DOHH2 (cell line): Measurements from ENCODE around the gene CHRNB1.

Experiments
- H3F3A ChIP-seq: fragments of 200-600 bp; sonication (generic), shearing (Covaris generic); 2 replicates; pipeline ENCODE4 v1.6.0; 2016; ENCODE audit warnings: antibody characterized with exemption, mild to moderate bottlenecking; ENCODE audit not compliant: control insufficient read depth, insufficient read depth
- H3K27ac ChIP-seq: fragments of 200-600 bp; sonication (generic); 2 replicates; pipeline ENCODE4 v1.5.1; 2014; ENCODE audit warnings: low read depth, mild to moderate bottlenecking, low read length, moderate library complexity
- H3K27me3 ChIP-seq: fragments of 200-600 bp; sonication (generic); 2 replicates; pipeline ENCODE4 v1.6.1; 2014; ENCODE audit warnings: mild to moderate bottlenecking, low read length, mixed read lengths; ENCODE audit not compliant: control insufficient read depth
- H3K36me3 ChIP-seq: fragments of 200-600 bp; sonication (generic); 2 replicates; pipeline ENCODE4 v1.6.1; 2014; ENCODE audit warnings: mild to moderate bottlenecking, low read length, moderate library complexity, mixed read lengths; ENCODE audit not compliant: control insufficient read depth
- H3K4me1 ChIP-seq: fragments of 200-600 bp; sonication (generic); 2 replicates; pipeline ENCODE4 v1.6.1; 2014; ENCODE audit warnings: mild to moderate bottlenecking, low read length, mixed read lengths; ENCODE audit not compliant: control insufficient read depth
- H3K4me2 ChIP-seq: fragments of 200-600 bp; sonication (generic); 2 replicates; pipeline ENCODE4 v1.6.0; 2014; ENCODE audit warnings: mild to moderate bottlenecking, low read length, moderate library complexity
- H3K4me3 ChIP-seq: fragments of 200-600 bp; sonication (generic); 2 replicates; pipeline ENCODE4 v1.5.1; 2014; ENCODE audit warnings: mild to moderate bottlenecking, low read length, mixed read lengths
- H3K79me2 ChIP-seq: fragments of 200-600 bp; sonication (generic); 2 replicates; pipeline ENCODE4 v1.6.1; 2014; ENCODE audit warnings: mild to moderate bottlenecking, low read length, mixed read lengths; ENCODE audit not compliant: control insufficient read depth
- H3K9me2 ChIP-seq: fragments of 200-600 bp; sonication (generic); replicated peaks from 2 replicates; pipeline ENCODE4 v1.6.1; 2014; ENCODE audit warnings: mild to moderate bottlenecking, low read length, mixed read lengths; ENCODE audit not compliant: control insufficient read depth
- H3K9me3 ChIP-seq: fragments of 200-600 bp; sonication (generic); 2 replicates; pipeline ENCODE4 v1.6.1; 2014; ENCODE audit warnings: antibody characterized with exemption, low read length, mixed read lengths; ENCODE audit not compliant: control insufficient read depth, insufficient read depth
- H4K20me1 ChIP-seq: fragments of 200-600 bp; sonication (generic); 2 replicates; pipeline ENCODE4 v1.6.0; 2014; ENCODE audit warnings: low read depth, mild to moderate bottlenecking, antibody characterized with exemption, low read length, moderate library complexity; ENCODE audit not compliant: control insufficient read depth, insufficient read depth
- EZH2phosphoT487 ChIP-seq: fragments of 200-600 bp; sonication (generic); IDR thresholded peaks from 2 replicates; pipeline ENCODE4 v1.6.1; 2017; ENCODE audit warnings: borderline replicate concordance, mild to moderate bottlenecking, antibody characterized with exemption, low read length, moderate library complexity, mixed read lengths
- TF ChIP-seq, protein P1 (sequence below): fragments of 200-600 bp; sonication (generic); IDR thresholded peaks from one replicate; pipeline ENCODE4 v1.5.1; 2014; ENCODE audit warnings: antibody characterized with exemption, mild to moderate bottlenecking, low read depth, low read length; ENCODE audit not compliant: poor library complexity, severe bottlenecking

Gene CHRNB1

DNA sequence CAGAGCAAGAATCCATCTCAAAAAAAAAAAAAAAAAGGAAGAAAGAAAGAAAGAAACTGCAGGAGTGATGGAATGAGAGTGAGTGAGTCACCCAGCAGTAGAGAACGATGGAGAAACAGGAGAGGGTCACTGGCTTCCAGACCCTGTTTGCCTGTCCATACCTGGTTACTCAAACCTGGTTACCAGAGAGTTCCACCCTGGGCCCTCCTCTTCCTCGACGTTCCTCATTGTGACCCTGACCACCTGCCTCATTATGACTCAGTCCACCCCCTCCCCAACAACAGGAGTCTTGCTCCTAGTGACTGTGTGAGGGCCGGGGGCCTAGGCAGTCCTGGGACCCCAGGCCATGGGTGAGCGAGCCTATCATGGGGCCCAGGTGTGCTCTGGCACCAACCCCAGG is 16.3 kb upstream of the CHRNB1 start, which contains the start of gene SPEM3:
TSS of gene SPEM3 (plus strand) at position 301 of the 400 bp plus-strand sequence. CDS start at position 347, 46 bp downstream.
- TF ChIP-seq, protein P1, sequence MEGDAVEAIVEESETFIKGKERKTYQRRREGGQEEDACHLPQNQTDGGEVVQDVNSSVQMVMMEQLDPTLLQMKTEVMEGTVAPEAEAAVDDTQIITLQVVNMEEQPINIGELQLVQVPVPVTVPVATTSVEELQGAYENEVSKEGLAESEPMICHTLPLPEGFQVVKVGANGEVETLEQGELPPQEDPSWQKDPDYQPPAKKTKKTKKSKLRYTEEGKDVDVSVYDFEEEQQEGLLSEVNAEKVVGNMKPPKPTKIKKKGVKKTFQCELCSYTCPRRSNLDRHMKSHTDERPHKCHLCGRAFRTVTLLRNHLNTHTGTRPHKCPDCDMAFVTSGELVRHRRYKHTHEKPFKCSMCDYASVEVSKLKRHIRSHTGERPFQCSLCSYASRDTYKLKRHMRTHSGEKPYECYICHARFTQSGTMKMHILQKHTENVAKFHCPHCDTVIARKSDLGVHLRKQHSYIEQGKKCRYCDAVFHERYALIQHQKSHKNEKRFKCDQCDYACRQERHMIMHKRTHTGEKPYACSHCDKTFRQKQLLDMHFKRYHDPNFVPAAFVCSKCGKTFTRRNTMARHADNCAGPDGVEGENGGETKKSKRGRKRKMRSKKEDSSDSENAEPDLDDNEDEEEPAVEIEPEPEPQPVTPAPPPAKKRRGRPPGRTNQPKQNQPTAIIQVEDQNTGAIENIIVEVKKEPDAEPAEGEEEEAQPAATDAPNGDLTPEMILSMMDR: no peak
- TF ChIP-seq EZH2phosphoT487: no peak
- no peaks in the 10 kb centered on the region for H3K9me2 ChIP-seq
- H3K36me3 ChIP-seq: no peaks in the 10 kb centered on the region
- H3K4me1 ChIP-seq: no peaks in the 10 kb centered on the region
- H3K4me2 ChIP-seq: no peak within 1 kb of the TSS
- no peaks in the 10 kb centered on the region for H4K20me1 ChIP-seq
- no peaks in the 10 kb centered on the region for H3K27me3 ChIP-seq
- no peaks in the 10 kb centered on the region for H3F3A ChIP-seq
- no peaks in the 10 kb centered on the region for H3K79me2 ChIP-seq
- H3K27ac ChIP-seq: no peak within 1 kb of the TSS
- H3K4me3 ChIP-seq: no peak within 1 kb of the TSS
- H3K9me3 ChIP-seq: no peaks in the 10 kb centered on the region

DNA sequence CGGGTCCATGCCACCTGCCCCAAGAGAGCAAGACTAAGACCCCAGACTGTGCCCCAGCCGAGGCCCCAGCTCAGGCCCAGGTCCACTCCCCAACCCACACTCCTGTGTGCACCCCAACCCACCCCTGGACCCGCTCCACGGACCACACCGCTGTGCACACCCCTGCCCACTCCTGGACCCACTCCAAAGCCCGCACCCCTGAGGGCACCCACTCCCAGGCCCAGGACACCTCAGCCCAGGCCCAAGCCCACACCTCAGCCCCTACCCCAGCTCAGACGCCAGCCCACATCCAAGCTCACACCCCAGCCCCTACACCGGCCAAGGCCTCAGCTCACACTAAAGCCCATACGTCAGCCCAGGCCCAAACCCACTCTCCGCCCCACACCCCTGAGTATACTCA is 15.1 kb upstream of the CHRNB1 start:
- no peaks in the 10 kb centered on the region for H3K27me3 ChIP-seq
- H3F3A ChIP-seq: no peaks in the 10 kb centered on the region
- no peaks in the 10 kb centered on the region for H3K79me2 ChIP-seq
- H4K20me1 ChIP-seq: no peaks in the 10 kb centered on the region
- H3K36me3 ChIP-seq: no peaks in the 10 kb centered on the region
- no peak overlapping the region for H3K4me2 ChIP-seq
- H3K27ac ChIP-seq: no peak overlapping the region
- TF ChIP-seq, protein P1: no peak
- TF ChIP-seq EZH2phosphoT487: no peak
- H3K9me2 ChIP-seq: no peaks in the 10 kb centered on the region
- H3K4me3 ChIP-seq: no peak overlapping the region
- no peaks in the 10 kb centered on the region for H3K9me3 ChIP-seq
- no peaks in the 10 kb centered on the region for H3K4me1 ChIP-seq

DNA sequence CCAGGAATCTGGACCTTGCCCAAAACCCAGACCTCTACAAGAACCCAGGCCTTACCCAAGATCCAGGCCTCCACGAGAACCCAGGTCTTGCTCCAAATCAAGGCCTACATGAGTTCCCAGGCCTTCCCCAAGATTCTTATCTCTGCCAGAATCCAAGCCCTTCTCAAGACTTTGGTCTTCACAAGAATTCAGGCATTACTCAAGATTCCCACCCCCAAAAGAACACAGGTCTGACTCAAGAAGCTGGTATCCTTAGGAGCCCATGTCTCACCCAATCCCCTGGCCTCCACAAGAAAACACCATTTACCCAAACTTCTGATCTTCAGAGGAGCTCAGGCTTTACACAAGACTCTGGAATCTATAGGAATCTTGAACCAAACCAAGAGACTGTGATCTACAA is 13.6 kb upstream of the CHRNB1 start:
- H3K9me2 ChIP-seq: no peaks in the 10 kb centered on the region
- no peaks in the 10 kb centered on the region for H4K20me1 ChIP-seq
- peaks cover 3% of the 10 kb centered on the region for H3K79me2 ChIP-seq
- TF ChIP-seq EZH2phosphoT487: no peak
- TF ChIP-seq, protein P1: no peak
- no peaks in the 10 kb centered on the region for H3K9me3 ChIP-seq
- H3K27ac ChIP-seq: no peak overlapping the region
- no peak overlapping the region for H3K4me2 ChIP-seq
- H3K4me1 ChIP-seq: peaks cover 5% of the 10 kb centered on the region
- no peaks in the 10 kb centered on the region for H3F3A ChIP-seq
- H3K36me3 ChIP-seq: no peaks in the 10 kb centered on the region
- H3K27me3 ChIP-seq: no peaks in the 10 kb centered on the region
- no peak overlapping the region for H3K4me3 ChIP-seq
